ENCODE data around the gene LHX8.

The LHX8 gene

GRCh38 chr1:75124510-75124909 lies 9.7 kb upstream of the LHX8 start:
- TF ChIP-seq CTCF (conservative IDR thresholded peaks at IDR 0.05; ENCODE audit: low read length) (no peak), EZH2phosphoT487 (IDR thresholded peaks at IDR 0.05; ENCODE audit: borderline replicate concordance) (no peak)
- Histone ChIP-seq H3K9ac (ENCODE audit: low read depth, low read length, poor library complexity, severe bottlenecking) (no peak overlapping the region), H3K9me3 (ENCODE audit: insufficient read depth, low read depth, low read length) (no peaks in the 10 kb centered on the region), H3F3A (ENCODE audit: low read depth) (no peaks in the 10 kb centered on the region), H4K20me1 (ENCODE audit: insufficient read depth, low read length, poor library complexity, severe bottlenecking) (no peaks in the 10 kb centered on the region), H2AFZ (ENCODE audit: low read length) (no peak overlapping the region), H3K36me3 (ENCODE audit: insufficient read depth, low read length) (no peaks in the 10 kb centered on the region), H3K4me2 (ENCODE audit: low read depth, low read length, poor library complexity, severe bottlenecking) (no peak overlapping the region), H3K4me1 (ENCODE audit: insufficient read depth, low read length, poor library complexity, severe bottlenecking) (no peaks in the 10 kb centered on the region), H3K79me2 (ENCODE audit: insufficient read depth, low read length) (no peaks in the 10 kb centered on the region), H3K9me2 (replicated peaks; ENCODE audit: low read depth, low read length) (no peaks in the 10 kb centered on the region), H3K4me3 (ENCODE audit: low read length, poor library complexity, severe bottlenecking) (no peak overlapping the region), H3K27me3 (ENCODE audit: insufficient read depth, low read length, poor library complexity, severe bottlenecking) (no peaks in the 10 kb centered on the region)

GRCh38 chr1:75125161-75125726 lies 8.9 kb upstream of the LHX8 start:
- Histone ChIP-seq H3K36me3 (ENCODE audit: insufficient read depth, low read length) (no peaks in the 10 kb centered on the region), H3K4me3 (ENCODE audit: low read length, poor library complexity, severe bottlenecking) (no peak overlapping the region), H3K9me3 (ENCODE audit: insufficient read depth, low read depth, low read length) (no peaks in the 10 kb centered on the region), H3K79me2 (ENCODE audit: insufficient read depth, low read length) (no peaks in the 10 kb centered on the region), H3K4me2 (ENCODE audit: low read depth, low read length, poor library complexity, severe bottlenecking) (no peak overlapping the region), H3K9ac (ENCODE audit: low read depth, low read length, poor library complexity, severe bottlenecking) (no peak overlapping the region), H4K20me1 (ENCODE audit: insufficient read depth, low read length, poor library complexity, severe bottlenecking) (no peaks in the 10 kb centered on the region), H2AFZ (ENCODE audit: low read length) (no peak overlapping the region), H3F3A (ENCODE audit: low read depth) (no peaks in the 10 kb centered on the region), H3K9me2 (replicated peaks; ENCODE audit: low read depth, low read length) (no peaks in the 10 kb centered on the region), H3K27me3 (ENCODE audit: insufficient read depth, low read length, poor library complexity, severe bottlenecking) (no peaks in the 10 kb centered on the region), H3K4me1 (ENCODE audit: insufficient read depth, low read length, poor library complexity, severe bottlenecking) (no peaks in the 10 kb centered on the region)
- TF ChIP-seq CTCF (conservative IDR thresholded peaks at IDR 0.05; ENCODE audit: low read length) = no peak
- no peak for TF ChIP-seq EZH2phosphoT487 (IDR thresholded peaks at IDR 0.05; ENCODE audit: borderline replicate concordance)

GRCh38 chr1:75126611-75127101 lies 7.5 kb upstream of the LHX8 start:
- Histone ChIP-seq H3K9me3 (ENCODE audit: insufficient read depth, low read depth, low read length) (no peaks in the 10 kb centered on the region), H4K20me1 (ENCODE audit: insufficient read depth, low read length, poor library complexity, severe bottlenecking) (no peaks in the 10 kb centered on the region), H2AFZ (ENCODE audit: low read length) (no peak overlapping the region), H3K9me2 (replicated peaks; ENCODE audit: low read depth, low read length) (no peaks in the 10 kb centered on the region), H3F3A (ENCODE audit: low read depth) (no peaks in the 10 kb centered on the region), H3K4me2 (ENCODE audit: low read depth, low read length, poor library complexity, severe bottlenecking) (no peak overlapping the region), H3K4me3 (ENCODE audit: low read length, poor library complexity, severe bottlenecking) (no peak overlapping the region), H3K36me3 (ENCODE audit: insufficient read depth, low read length) (no peaks in the 10 kb centered on the region), H3K79me2 (ENCODE audit: insufficient read depth, low read length) (no peaks in the 10 kb centered on the region), H3K27me3 (ENCODE audit: insufficient read depth, low read length, poor library complexity, severe bottlenecking) (no peaks in the 10 kb centered on the region), H3K4me1 (ENCODE audit: insufficient read depth, low read length, poor library complexity, severe bottlenecking) (no peaks in the 10 kb centered on the region), H3K9ac (ENCODE audit: low read depth, low read length, poor library complexity, severe bottlenecking) (no peak overlapping the region)
- no peak for TF ChIP-seq EZH2phosphoT487 (IDR thresholded peaks at IDR 0.05; ENCODE audit: borderline replicate concordance)

All from Loucy (cell line).